HG03139 (cell line): ENCODE data around the gene PADI1.

Experiments used
- ATAC-seq: cut with Tn5 transposase; IDR thresholded peaks from one replicate; pipeline ENCODE4 v1.9.1; 2021; ENCODE audit not compliant: unreplicated experiment

The PADI1 gene

GRCh38 chr1:17214876-17215544, 10.1 kb downstream of the PADI1 start:
- no peak for ATAC-seq

- ATAC-seq: no peak
Measured at GRCh38 chr1:17215545-17215890, 10.6 kb downstream of the PADI1 start.

DNA sequence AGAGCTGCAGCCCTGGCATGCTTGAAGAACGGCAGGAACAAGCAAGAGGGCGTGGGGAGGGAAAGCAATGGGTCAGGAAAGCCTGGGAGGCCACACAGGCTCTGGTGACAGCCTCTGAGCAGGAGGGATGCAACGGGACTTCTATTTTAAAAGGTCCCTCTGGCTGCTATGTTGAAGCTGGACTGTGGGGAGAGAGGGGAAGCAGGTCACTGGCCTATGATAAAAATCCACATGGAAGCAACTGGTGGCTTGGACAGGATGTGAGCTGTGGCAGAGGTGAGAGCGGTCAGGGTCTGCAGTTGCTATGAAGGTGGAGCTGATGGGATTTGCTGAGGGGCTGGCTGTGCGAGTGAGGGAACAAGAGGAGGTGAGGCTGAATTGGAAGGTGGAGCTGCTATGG, 11.2 kb downstream of the PADI1 start:
- ATAC-seq: no peak

DNA sequence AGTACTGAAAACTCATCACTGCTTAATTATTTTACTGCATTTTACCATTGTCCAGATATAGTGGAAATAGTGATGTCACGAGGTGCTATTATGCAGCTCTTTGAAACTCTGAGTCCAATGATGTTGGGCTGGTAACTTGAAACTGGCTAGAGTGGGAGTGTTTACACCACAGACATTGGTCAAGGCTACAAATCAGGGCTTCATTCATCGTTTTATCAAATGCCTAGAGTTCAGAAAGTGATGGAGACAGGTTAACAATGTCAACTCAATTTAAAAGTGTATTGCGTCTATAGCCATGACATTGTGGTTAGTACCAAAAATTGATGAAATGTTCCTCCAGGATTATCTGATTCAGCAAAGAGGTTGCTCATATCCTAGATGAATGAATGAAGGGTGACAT, 12.7 kb downstream of the PADI1 start:
- no peak for ATAC-seq

- ATAC-seq: no peak
Measured at GRCh38 chr1:17218939-17219338, 14.0 kb downstream of the PADI1 start.

GRCh38 chr1:17220287-17220686, 15.4 kb downstream of the PADI1 start:
- ATAC-seq: no peak

DNA sequence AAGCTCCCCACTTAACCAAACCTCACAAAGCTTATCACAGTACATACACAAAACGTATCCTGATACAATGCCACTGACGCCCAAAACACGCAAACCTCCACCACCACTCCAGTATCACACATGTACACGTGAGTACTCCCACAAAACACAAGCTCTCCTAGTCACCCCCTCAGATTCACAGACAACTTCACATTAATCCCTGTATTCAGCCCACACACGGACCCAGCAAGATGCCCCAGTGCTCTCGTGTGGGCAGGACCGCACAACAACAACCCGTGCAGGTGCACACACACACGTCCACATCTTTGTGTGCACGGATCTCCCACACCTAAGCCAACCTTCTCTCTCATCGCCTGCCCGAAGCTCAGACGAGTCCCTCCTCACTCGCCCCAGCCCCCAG, 17.6 kb downstream of the PADI1 start:
- no peak for ATAC-seq

GRCh38 chr1:17224434-17224833, 19.5 kb downstream of the PADI1 start:
- ATAC-seq: no peak

GRCh38 chr1:17225140-17225539, 20.2 kb downstream of the PADI1 start:
- no peak for ATAC-seq

- ATAC-seq: no peak
Measured at GRCh38 chr1:17227358-17227915, 22.5 kb downstream of the PADI1 start.

DNA sequence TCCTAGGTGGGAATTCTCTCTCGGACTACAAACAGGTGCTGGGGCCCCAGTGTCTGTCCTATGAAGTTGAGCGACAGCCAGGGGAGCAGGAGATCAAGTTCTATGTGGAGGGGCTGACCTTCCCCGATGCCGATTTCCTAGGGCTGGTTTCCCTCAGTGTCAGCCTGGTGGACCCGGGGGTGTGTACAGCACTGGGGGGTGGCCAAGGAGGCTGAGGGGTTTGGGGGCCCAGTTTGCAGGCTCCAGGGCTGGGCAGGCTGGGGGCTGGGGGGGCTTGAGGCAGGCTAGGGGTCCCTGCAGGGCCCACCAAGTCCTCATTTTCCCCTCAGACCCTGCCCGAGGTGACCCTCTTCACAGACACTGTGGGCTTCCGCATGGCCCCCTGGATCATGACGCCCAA, 23.7 kb downstream of the PADI1 start:
- no peak for ATAC-seq

DNA sequence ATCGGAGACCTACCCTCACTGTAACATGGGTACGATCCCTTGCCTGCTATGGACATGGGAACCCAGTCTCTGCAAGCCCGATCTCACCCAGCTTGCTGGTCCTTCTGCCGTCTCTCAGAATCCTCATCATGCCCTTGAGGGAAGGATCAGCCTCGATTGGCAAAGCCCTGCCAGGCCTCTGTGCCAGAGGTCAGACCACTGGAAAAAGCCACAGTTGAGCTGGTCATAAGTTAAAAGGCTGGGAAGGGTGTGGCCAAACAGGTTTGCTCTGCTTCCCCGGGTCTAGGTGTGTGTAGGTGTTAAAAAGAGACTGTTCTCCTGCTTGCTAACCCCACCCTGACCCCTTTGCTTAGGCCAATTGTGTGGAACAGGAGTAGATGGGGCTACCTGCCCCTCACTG, 24.5 kb downstream of the PADI1 start:
- no peak for ATAC-seq

- no peak for ATAC-seq
Measured at GRCh38 chr1:17230106-17230505, 25.2 kb downstream of the PADI1 start.

DNA sequence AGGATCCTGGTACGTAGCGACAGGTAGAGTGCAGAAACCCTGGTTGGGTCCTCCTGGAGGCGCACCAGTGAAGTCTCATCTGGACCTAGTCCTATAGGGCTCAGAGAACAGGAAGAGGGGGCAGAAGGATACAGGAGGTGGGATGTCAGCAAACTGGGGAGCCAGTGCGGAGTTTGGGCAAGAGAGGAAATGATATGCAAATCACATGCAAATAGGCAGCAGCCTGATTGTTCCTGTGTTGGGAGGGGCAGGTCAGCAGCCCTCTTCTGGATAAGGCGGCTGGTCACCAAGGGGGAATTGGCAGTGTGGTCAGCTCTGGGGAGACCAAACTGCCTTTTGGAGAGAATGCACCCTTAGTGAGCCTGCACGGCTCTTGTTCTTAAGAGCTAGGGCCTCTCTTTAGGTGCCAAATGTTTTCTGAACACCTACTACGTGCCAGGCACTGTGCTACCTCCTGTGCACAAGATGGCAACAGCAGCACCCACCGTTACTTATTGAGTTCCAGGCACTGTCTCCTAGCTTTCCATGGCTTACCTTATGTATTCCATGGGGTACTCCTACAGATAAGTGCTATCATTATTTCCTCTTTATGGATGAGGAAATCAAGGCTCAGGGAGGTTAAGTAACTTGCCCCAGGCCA, 25.9 kb downstream of the PADI1 start:
- ATAC-seq: no peak

GRCh38 chr1:17232759-17233661, 28.1 kb downstream of the PADI1 start:
- ATAC-seq: no peak

GRCh38 chr1:17233675-17234320, 28.9 kb downstream of the PADI1 start:
- no peak for ATAC-seq

DNA sequence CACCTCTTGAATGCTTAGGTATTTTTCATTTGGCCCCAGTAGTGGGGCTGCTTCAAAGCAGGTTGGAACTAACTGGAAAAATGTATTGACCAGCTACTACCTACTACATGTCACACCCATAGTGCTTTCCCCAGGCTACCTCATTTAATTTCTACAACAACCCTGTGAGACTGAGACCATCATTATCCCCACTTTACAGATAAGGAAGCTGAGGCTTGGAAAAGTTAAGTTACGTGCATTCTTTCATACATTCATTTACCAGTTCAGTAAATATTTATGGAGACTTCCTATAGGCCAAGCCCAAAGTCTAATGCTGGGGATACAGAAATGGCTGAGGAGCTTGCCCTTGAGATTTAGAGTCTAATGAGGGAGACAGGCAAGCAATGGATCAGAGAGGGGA, 29.5 kb downstream of the PADI1 start:
- ATAC-seq: no peak

GRCh38 chr1:17235135-17235885, 30.4 kb downstream of the PADI1 start:
- ATAC-seq: no peak

GRCh38 chr1:17236779-17237560, 32.0 kb downstream of the PADI1 start:
- ATAC-seq: no peak

DNA sequence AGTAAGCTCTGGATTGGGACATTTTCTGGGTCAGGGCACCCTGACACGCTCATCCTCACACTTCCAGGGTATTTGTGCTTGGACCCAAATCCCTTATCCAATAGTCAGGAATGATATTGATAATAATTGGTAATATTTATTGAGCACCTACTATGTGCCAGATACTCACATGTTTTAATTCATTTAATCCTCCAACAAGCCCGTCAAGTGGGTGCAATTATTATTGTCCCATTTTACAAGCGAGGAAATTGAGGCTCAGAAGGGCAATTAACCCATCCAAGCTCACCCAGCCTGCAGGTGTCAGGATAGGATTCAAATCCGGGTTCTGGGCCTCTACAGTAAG, 32.6 kb downstream of the PADI1 start:
- no peak for ATAC-seq
